ENCODE data around the gene SLC9A1.
"Not testable (repeated sequence)": the region's sequence is repeated elsewhere in the genome, so short reads cannot be mapped to it uniquely, and the experiment has no call there.

The SLC9A1 gene

DNA sequence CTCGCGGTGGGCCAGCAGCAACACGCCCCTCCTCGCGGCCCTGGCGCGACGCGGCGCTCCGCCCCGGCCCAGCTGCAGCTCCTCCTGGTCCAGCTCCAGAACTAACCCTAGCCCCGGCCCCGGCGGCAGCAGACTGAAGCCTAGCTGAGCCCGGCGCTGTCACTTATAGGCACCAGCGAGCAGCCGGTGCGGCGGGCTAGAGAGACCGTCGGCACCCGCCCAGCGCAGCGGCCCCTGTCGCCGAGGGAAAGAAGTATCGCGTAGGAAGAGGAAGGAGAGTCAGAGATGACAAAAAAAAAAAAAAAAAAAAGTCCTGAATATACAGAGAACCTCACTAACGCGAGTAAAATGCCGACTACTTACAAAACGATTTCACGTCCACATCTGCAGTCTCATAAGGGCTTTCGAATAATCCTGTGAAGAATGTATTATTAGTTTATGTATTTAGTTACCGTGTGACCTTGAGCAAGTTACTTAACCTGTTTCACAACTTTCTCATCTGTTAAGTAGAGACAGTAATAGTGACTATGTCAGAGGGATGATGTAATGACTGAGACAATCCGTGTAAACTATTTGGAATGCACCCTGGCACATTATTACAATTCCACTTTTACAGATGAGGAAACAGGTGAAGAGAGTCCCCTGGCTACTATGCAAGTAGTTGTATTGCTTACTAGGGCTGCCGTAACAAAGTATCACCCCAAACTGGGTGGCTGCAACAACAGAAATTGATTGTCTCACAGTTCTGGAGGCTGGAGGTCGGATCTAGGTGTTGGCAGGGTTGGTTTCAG lies at the start of gene SLC9A1:
SLC9A1 (minus strand) TSS at position 135 of the 791 bp plus-strand sequence. CDS start 791 bp downstream, outside the sequence.
- TF ChIP-seq, protein P1, sequence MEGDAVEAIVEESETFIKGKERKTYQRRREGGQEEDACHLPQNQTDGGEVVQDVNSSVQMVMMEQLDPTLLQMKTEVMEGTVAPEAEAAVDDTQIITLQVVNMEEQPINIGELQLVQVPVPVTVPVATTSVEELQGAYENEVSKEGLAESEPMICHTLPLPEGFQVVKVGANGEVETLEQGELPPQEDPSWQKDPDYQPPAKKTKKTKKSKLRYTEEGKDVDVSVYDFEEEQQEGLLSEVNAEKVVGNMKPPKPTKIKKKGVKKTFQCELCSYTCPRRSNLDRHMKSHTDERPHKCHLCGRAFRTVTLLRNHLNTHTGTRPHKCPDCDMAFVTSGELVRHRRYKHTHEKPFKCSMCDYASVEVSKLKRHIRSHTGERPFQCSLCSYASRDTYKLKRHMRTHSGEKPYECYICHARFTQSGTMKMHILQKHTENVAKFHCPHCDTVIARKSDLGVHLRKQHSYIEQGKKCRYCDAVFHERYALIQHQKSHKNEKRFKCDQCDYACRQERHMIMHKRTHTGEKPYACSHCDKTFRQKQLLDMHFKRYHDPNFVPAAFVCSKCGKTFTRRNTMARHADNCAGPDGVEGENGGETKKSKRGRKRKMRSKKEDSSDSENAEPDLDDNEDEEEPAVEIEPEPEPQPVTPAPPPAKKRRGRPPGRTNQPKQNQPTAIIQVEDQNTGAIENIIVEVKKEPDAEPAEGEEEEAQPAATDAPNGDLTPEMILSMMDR (IDR thresholded peaks at IDR 0.05; ENCODE audit: low read depth, low read length, missing control alignments): peak; percentile 89
- H3K4me3 ChIP-seq (ENCODE audit: low read depth, low read length): peak within 1 kb of the TSS; percentile 77
- peak; percentile 68 for DNase-seq (ENCODE audit: low read depth)

DNA sequence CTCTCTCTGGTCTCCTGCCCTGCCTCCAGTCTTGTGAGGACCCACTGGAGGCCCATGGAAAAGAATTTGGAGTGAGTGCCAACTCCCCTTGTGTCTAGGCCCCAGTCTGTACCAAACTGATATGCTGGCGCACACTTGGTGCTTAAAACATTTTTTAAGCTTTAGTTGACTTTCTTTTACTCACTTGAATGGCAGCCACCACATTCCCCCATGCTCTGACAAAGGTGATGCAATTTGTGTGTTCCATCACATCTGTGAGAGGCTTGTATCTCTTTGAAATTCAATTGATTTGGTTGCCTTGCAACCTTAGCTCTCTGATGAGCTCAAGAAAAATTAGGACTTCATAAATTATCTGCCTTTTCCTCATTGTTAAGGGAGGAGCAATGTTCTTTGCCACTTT lies 49.0 kb upstream of the SLC9A1 start:
- no peak for DNase-seq (ENCODE audit: low read depth)

DNA sequence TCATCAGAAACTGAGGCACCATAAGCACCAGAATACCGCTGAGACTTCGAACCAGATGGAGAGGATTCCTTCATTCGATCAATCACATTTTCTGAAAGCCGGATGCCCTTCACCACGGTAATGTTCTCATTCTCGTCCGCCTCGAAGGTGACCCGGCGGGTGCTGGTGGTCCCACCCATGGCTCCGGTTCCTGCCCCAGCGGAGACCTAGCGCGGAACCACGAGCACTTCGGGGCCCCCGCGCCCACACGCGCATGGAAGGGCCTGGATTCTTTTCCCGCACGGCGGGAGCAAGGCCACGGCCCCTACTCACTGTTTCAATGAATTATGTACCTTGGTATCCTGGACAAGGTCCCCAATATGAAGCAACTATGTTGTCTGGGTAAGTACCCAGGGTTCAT lies 46.4 kb upstream of the SLC9A1 start:
- no peak for DNase-seq (ENCODE audit: low read depth)
- TF ChIP-seq, protein P1 (IDR thresholded peaks at IDR 0.05; ENCODE audit: low read depth, low read length, missing control alignments): no peak
- H3K4me3 ChIP-seq (ENCODE audit: low read depth, low read length): no peak overlapping the region

More for the DNA sequence above, 49.0 kb upstream of the SLC9A1 start:
- TF ChIP-seq, protein P1 (IDR thresholded peaks at IDR 0.05; ENCODE audit: low read depth, low read length, missing control alignments): no peak
- no peak overlapping the region for H3K4me3 ChIP-seq (ENCODE audit: low read depth, low read length)

DNA sequence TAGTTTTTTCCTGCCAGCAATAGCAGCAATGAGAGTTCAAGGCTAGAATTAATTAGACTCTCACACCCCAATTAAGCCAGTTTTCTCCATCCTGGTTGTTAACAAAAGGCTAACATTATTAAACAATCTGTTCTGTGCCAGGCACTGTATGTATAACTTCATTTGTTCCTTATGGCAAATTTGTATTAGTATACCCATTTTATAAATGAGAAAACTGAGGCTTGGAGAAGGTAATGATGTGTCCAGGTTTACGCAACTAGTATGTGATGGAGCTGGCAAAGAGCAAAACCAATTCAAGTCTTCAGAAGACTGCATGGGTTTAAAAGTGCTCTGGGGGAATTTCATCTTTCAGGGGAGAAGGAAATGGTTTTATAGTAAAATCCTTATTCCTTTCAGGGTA lies 38.3 kb upstream of the SLC9A1 start:
- no peak for DNase-seq (ENCODE audit: low read depth)
- H3K4me3 ChIP-seq (ENCODE audit: low read depth, low read length): no peak overlapping the region
- TF ChIP-seq, protein P1 (IDR thresholded peaks at IDR 0.05; ENCODE audit: low read depth, low read length, missing control alignments): no peak

DNA sequence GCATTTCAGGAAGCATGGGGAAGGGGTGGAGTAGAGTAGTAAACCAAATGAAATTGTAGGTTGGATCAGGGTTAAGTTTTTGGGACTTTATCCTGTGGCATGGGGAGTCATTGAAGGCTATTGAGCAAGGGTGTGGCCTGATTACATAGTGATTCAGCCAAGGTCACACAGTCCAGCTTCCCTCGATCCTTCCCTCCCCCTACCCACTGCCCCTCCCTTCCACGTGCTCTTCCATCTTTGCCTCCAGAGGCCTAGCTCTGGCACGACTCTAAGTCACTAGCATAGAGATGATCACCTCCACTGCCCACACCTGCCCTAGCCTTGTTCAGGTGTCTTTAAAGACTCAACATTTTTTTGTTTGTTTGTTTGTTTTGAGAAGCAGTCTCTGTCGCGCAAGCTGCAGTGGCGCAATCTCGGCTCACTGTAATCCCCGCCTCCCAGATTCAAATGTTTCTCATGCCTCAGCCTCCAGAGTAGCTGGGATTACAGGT lies 37.2 kb upstream of the SLC9A1 start:
- DNase-seq (ENCODE audit: low read depth): no peak
- TF ChIP-seq, protein P1 (IDR thresholded peaks at IDR 0.05; ENCODE audit: low read depth, low read length, missing control alignments): no peak
- no peak overlapping the region for H3K4me3 ChIP-seq (ENCODE audit: low read depth, low read length)

DNA sequence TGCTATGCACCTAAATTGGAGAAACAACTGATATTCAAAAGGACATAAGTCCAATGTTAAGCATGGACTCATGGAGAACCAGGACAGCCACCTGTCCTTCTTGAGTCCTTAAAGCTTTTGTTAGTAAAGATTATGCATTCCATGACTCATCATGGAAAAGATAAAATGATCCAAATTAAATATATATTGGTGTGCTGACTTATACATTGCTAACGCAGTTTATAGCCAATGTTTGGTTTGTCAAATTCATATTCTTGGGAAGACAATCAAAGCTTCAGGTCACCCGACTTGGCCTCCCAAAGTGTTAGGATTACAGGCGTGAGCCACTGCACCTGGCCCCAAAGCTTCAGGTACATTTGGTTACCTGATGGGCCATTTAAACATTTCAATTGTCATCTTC lies 29.7 kb upstream of the SLC9A1 start:
- not testable (repeated sequence) for H3K4me3 ChIP-seq (ENCODE audit: low read depth, low read length); DNase-seq (ENCODE audit: low read depth)

DNA sequence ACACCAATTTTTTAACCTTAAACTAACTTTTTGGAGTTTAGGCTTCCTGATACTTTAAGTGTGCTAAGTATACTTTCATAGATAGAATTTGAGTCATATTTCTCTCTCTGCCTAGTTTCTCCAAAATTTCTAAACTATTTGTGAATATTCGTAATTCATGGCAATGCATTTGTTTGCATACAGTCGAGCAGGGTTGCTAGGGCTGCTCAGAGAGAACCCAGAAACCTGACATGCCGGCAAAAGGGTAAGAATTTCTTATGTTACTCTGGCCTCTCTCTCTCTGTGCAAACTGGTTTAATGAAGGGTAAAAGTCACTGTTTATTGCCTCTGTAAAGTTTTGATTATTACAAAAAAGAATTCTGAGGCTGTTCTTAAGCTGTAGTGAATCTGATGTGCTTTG lies 25.1 kb upstream of the SLC9A1 start:
- TF ChIP-seq, protein P1 (IDR thresholded peaks at IDR 0.05; ENCODE audit: low read depth, low read length, missing control alignments): no peak
- H3K4me3 ChIP-seq (ENCODE audit: low read depth, low read length): no peak overlapping the region
- DNase-seq (ENCODE audit: low read depth): no peak
